KMS-11 (cell line): ENCODE measurements around the gene TAP2.

ENCODE experiments used
- H2AFZ ChIP-seq: fragments of 200-600 bp; sonication (generic); 2 replicates; pipeline ENCODE4 v1.6.1; 2016; ENCODE audit warnings: antibody characterized with exemption, mixed run types, low read depth
- H3K27ac ChIP-seq: fragments of 200-600 bp; sonication (generic); 2 replicates; pipeline ENCODE4 v1.6.1; 2016; ENCODE audit warnings: mild to moderate bottlenecking, mixed run types
- H3K27me3 ChIP-seq: fragments of 200-600 bp; sonication (generic); 2 replicates; pipeline ENCODE4 v1.6.1; 2017; ENCODE audit warnings: mild to moderate bottlenecking, low read depth, mixed run types, moderate library complexity; ENCODE audit not compliant: insufficient read depth
- H3K36me3 ChIP-seq: fragments of 200-600 bp; sonication (generic); 2 replicates; pipeline ENCODE4 v1.6.1; 2017; ENCODE audit warnings: mild to moderate bottlenecking, mixed run types; ENCODE audit not compliant: insufficient read depth
- H3K4me1 ChIP-seq: fragments of 200-600 bp; sonication (generic); 2 replicates; pipeline ENCODE4 v1.6.1; 2016; ENCODE audit warnings: mild to moderate bottlenecking, low read depth, mixed run types; ENCODE audit not compliant: poor library complexity, severe bottlenecking
- H3K4me2 ChIP-seq: fragments of 200-600 bp; sonication (generic); 2 replicates; pipeline ENCODE4 v1.7.0; 2016; ENCODE audit warnings: mild to moderate bottlenecking, mixed run types
- H3K4me3 ChIP-seq: fragments of 200-600 bp; sonication (generic); IDR thresholded peaks from 2 replicates; pipeline ENCODE4 v1.6.1; 2017; ENCODE audit warnings: low read depth, low read length, mixed read lengths; ENCODE audit not compliant: insufficient read depth
- H3K79me2 ChIP-seq: fragments of 200-600 bp; sonication (generic); 2 replicates; pipeline ENCODE4 v1.6.1; 2016; ENCODE audit warnings: low read depth, mixed run types; ENCODE audit not compliant: insufficient read depth
- H3K9ac ChIP-seq: fragments of 200-600 bp; sonication (generic); 2 replicates; pipeline ENCODE4 v1.6.1; 2016; ENCODE audit warnings: mild to moderate bottlenecking, mixed run types
- H4K20me1 ChIP-seq: fragments of 200-600 bp; sonication (generic); 2 replicates; pipeline ENCODE4 v1.6.1; 2016; ENCODE audit warnings: mild to moderate bottlenecking, mixed run types; ENCODE audit not compliant: insufficient read depth
- CTCF ChIP-seq: fragments of 200-600 bp; sonication (generic); conservative IDR thresholded peaks from 2 replicates; pipeline ENCODE4 v1.6.1; 2017; ENCODE audit warnings: low read depth, mild to moderate bottlenecking, antibody characterized with exemption, low read length, moderate library complexity, mixed read lengths

The TAP2 gene

DNA sequence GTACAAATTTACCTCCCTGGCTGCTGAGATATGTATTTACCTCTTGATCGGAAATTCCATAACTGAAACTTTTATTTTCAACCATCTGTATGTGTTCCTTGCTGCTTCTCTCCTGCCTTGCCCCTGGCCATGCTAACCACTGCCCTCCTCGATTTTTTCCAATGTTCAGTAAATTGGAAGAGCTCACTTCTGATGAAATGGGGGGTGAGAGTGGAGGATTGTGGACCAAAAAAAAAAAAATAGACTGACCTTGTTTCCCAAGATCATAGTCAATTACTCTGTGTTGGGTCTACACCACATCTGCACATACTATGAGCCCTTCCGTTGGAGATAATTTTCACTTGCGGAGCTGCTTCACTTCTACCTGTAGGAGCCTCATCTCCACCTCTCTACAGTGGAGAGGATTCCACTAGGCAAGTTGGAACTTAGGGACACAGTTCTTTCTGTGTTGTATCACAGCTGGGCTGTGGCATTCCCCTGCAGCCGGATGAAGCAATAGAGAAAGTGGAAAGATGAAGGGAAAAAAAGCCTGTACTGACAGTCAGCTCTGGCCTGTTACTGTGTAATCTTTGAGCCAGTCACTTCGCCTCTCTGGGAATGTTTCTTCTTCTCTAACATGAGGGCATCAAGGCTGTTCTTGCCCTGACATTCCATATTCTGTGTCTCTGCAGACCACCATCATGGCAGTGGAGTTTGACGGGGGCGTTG lies 17.1 kb upstream of the TAP2 start:
- Histone ChIP-seq H3K9ac (no peak overlapping the region; the same call in 1 of the 2 replicates), H3K4me1 (peaks cover 27% of the 10 kb centered on the region), H3K36me3 (no peaks in the 10 kb centered on the region), H4K20me1 (no peaks in the 10 kb centered on the region), H3K27ac (no peak overlapping the region), H3K4me2 (peak overlapping the region; percentile 90), H2AFZ (no peak overlapping the region), H3K4me3 (no peak overlapping the region), H3K79me2 (peaks cover 31% of the 10 kb centered on the region), H3K27me3 (no peaks in the 10 kb centered on the region)
- TF ChIP-seq CTCF = no peak

DNA sequence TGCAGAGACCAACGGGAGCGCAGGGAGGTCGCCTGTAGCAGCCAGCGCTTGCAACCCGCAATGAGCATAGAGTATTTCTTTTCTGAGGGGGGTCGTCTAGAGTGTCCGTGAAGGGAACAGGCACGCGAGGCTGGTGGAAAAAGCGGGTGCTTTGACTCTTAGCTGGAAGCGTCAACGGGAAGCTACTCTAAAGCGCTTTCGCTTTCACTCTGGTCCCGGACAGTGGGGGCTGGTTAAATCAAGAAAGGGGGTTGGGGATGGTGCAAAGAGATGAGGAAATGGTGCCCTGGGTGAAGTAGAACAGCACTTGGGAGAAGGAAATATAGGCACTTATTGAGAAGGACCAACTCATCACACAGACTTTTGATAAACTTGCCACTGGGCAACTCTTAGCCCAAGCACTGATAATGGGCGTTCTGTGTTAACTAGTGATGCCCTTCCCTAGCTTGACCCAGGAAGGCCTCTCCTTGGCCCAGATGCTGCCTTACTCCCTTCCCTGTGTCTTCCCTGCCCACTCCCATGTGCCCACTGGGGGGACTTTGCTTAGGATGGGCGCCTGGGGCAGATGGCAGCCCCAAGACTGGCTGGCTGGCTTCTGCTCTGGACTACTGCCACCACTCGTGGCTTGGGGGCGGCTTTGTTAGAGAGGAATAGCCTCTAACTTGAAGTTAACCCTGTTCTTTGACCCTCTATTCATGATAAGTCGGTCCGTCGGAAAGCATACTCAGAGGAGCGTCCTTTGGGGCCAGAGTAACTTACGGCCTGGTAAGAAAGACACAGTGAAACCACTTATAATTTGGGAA lies 16.0 kb upstream of the TAP2 start:
- H3K27me3 ChIP-seq = no peaks in the 10 kb centered on the region
- TF ChIP-seq CTCF = no peak
- peak overlapping the region; percentile 75; the same call in 1 of the 2 replicates for H3K9ac ChIP-seq
- H3K4me1 ChIP-seq = peaks cover 22% of the 10 kb centered on the region
- H2AFZ ChIP-seq = peak overlapping the region; percentile 72
- peak overlapping the region; percentile 90 for H3K4me2 ChIP-seq
- H3K79me2 ChIP-seq = peaks cover 31% of the 10 kb centered on the region
- no peaks in the 10 kb centered on the region; the same call in 1 of the 2 replicates for H3K36me3 ChIP-seq
- H3K27ac ChIP-seq = peak overlapping the region; percentile 67
- no peaks in the 10 kb centered on the region for H4K20me1 ChIP-seq
- H3K4me3 ChIP-seq = peak overlapping the region; percentile 26

- Histone ChIP-seq H3K36me3 (no peaks in the 10 kb centered on the region; the same call in 1 of the 2 replicates), H3K27me3 (no peaks in the 10 kb centered on the region)
These were observed 15.2 kb upstream of the TAP2 start, which contains the start of the genes PSMB9 and TAP1 for GRCh38 chr6:32853541-32854375. PSMB9 (plus strand) TSS chr6:32854192; CDS start chr6:32854230, 38 bp downstream. TAP1 (minus strand) TSS chr6:32853704; CDS start chr6:32853636, 68 bp downstream.

More at GRCh38 chr6:32853541-32854375, 15.2 kb upstream of the TAP2 start, which contains the start of the genes PSMB9 and TAP1:
- Histone ChIP-seq H3K4me1 (peaks cover 22% of the 10 kb centered on the region), H3K27ac (peak within 1 kb of the TSS; percentile 67), H3K79me2 (peaks cover 31% of the 10 kb centered on the region), H3K9ac (peak within 1 kb of the TSS; percentile 75), H2AFZ (peak within 1 kb of the TSS; percentile 72), H3K4me3 (peak within 1 kb of the TSS; percentile 26), H3K4me2 (peak within 1 kb of the TSS; percentile 90), H4K20me1 (no peaks in the 10 kb centered on the region)
- peak; percentile 56 for TF ChIP-seq CTCF
